Body of pancreas (tissue), 4 donors: ENCODE results near the gene GLIPR2. TPM values are rescaled to one million over a fixed set of nuclear protein-coding genes. Genes with fewer than 3 reads are reported as not detected.

Experiments used
- ATAC-seq: fragments of 150-250 bp; one replicate; pipeline ENCODE4 v1.9.1; 2016
- DNase-seq, 4 donors: peaks; one replicate each; pipeline ENCODE4 v3.0.0-alpha.2; 2019
- H3K27ac ChIP-seq, 4 donors: fragments of 200-600 bp; sonication (generic); 1 replicate in 3 of 4; 2 replicates in 1 of 4; pipeline versions ENCODE4 v1.5.1 to v1.6.1; 2016 to 2019; ENCODE audit warnings: mild to moderate bottlenecking in 1 of 4, mixed read lengths in 1 of 4, moderate library complexity in 1 of 4
- H3K27me3 ChIP-seq, 2 donors: fragments of 200-600 bp; sonication (generic); one replicate each; pipeline ENCODE4 v1.6.0; 2016; ENCODE audit warnings: mild to moderate bottlenecking in 1 of 2
- H3K36me3 ChIP-seq, 2 donors: fragments of 200-600 bp; sonication (generic); replicated peaks in 1 of 2; 2 replicates each; pipeline ENCODE4 v1.5.1; 2016; ENCODE audit warnings: low read depth in 2 of 2; ENCODE audit not compliant: insufficient read depth in 1 of 2
- H3K4me1 ChIP-seq: fragments of 200-600 bp; sonication (generic); one replicate; pipeline ENCODE4 v1.6.0; 2016
- H3K4me3 ChIP-seq, 2 donors: fragments of 200-600 bp; sonication (generic); 1 replicate in 1 of 2; 2 replicates in 1 of 2; pipeline ENCODE4 v1.5.1; 2016 to 2019
- H3K9me3 ChIP-seq, 3 donors: fragments of 200-600 bp; sonication (generic); 1 replicate in 2 of 3; 2 replicates in 1 of 3; pipeline ENCODE4 v1.5.1; 2016
- CTCF ChIP-seq, 7 experiments: fragments of 450-650 bp in 4 of 7; fragments of 200-600 bp in 3 of 7; sonication (generic) in 3 of 7; IDR thresholded peaks; one replicate each; pipeline ENCODE4 v1.5.1; 2016 to 2019; ENCODE audit warnings: antibody characterized with exemption in 7 of 7
- POLR2A ChIP-seq, 3 donors: fragments of 450-650 bp; IDR thresholded peaks; one replicate each; pipeline ENCODE4 v1.6.1; 2016; ENCODE audit warnings: antibody characterized with exemption in 3 of 3, mild to moderate bottlenecking in 2 of 3
- WGBS, 2 donors: methylation state at CpG; one replicate each; pipeline ENCODE4 v1.1.5; 2017; 5-methylcytosine and 5-hydroxymethylcytosine counted together
- intact Hi-C: fragments of 100-400 bp; cut with DNase I; formaldehyde crosslinking; loops from one replicate; pipeline ENCODE4 v1.15.1; 2023
- total RNA-seq, 2 donors: library from RNA; depleted of rRNA; stranded (reverse); fragments of >200 nt; gene quantifications; one replicate each; pipeline ENCODE4 v1.1.0, GENCODE V29; 2016

The GLIPR2 gene
- total RNA-seq, 2 donors from 2014 or later: 1.6 to 4.4 TPM

- no peaks in the 10 kb centered on the region for H3K36me3 ChIP-seq
- 70 to 71% methylated on average over 7 of the region's 7 CpGs for WGBS, 2 donors
- TF ChIP-seq CTCF (IDR thresholded peaks at IDR 0.05) (no peak), POLR2A (IDR thresholded peaks at IDR 0.05) (no peak)
- no peaks in the 10 kb centered on the region for H3K27me3 ChIP-seq
- ATAC-seq: no peak
- no peaks in the 10 kb centered on the region for H3K4me1 ChIP-seq
- H3K27ac ChIP-seq: no peak overlapping the region
- no peak overlapping the region for H3K4me3 ChIP-seq
- intact Hi-C loops: no loop called here
- no peaks in the 10 kb centered on the region for H3K9me3 ChIP-seq
- no peak for DNase-seq
These were observed 17.1 kb upstream of the GLIPR2 start for GRCh38 chr9:36119476-36119875.

GRCh38 chr9:36120705-36121104 lies 15.8 kb upstream of the GLIPR2 start:
- Histone ChIP-seq H3K27me3 (no peaks in the 10 kb centered on the region), H3K27ac (no peak overlapping the region), H3K4me3 (no peak overlapping the region), H3K9me3 (no peaks in the 10 kb centered on the region), H3K36me3 (no peaks in the 10 kb centered on the region), H3K4me1 (no peaks in the 10 kb centered on the region)
- intact Hi-C loops: no loop called here
- DNase-seq: no peak
- WGBS, 2 donors: 68 to 75% methylated on average over 4 of the region's 4 CpGs
- TF ChIP-seq POLR2A (IDR thresholded peaks at IDR 0.05) (no peak), CTCF (IDR thresholded peaks at IDR 0.05) (no peak)
- ATAC-seq: no peak

- ATAC-seq: no peak
- WGBS, 2 donors: 76 to 78% methylated on average over 7 of the region's 7 CpGs
- no peak overlapping the region for H3K4me3 ChIP-seq
- no peaks in the 10 kb centered on the region for H3K9me3 ChIP-seq
- no peaks in the 10 kb centered on the region for H3K4me1 ChIP-seq
- TF ChIP-seq POLR2A (IDR thresholded peaks at IDR 0.05): no peak
- TF ChIP-seq CTCF (IDR thresholded peaks at IDR 0.05): no peak
- no peak for DNase-seq
- no peaks in the 10 kb centered on the region for H3K27me3 ChIP-seq
- no peak overlapping the region for H3K27ac ChIP-seq
- intact Hi-C loops: no loop called here
- no peaks in the 10 kb centered on the region for H3K36me3 ChIP-seq
These were observed 14.6 kb upstream of the GLIPR2 start for GRCh38 chr9:36121971-36122370.

- Histone ChIP-seq H3K27ac (no peak overlapping the region), H3K4me3 (no peak overlapping the region), H3K4me1 (no peaks in the 10 kb centered on the region), H3K27me3 (no peaks in the 10 kb centered on the region), H3K9me3 (no peaks in the 10 kb centered on the region), H3K36me3 (no peaks in the 10 kb centered on the region)
- ATAC-seq (no peak), DNase-seq (no peak)
- intact Hi-C loops: no loop called here
- no peak for TF ChIP-seq CTCF (IDR thresholded peaks at IDR 0.05)
- no peak for TF ChIP-seq POLR2A (IDR thresholded peaks at IDR 0.05)
- WGBS, 2 donors: 81 to 88% methylated on average over 2 of the region's 2 CpGs
These were observed 13.0 kb upstream of the GLIPR2 start for GRCh38 chr9:36123515-36123914.

- Histone ChIP-seq H3K4me1 (no peaks in the 10 kb centered on the region), H3K36me3 (no peaks in the 10 kb centered on the region), H3K27me3 (no peaks in the 10 kb centered on the region), H3K9me3 (no peaks in the 10 kb centered on the region), H3K27ac (no peak overlapping the region), H3K4me3 (no peak overlapping the region)
- no peak for TF ChIP-seq CTCF (IDR thresholded peaks at IDR 0.05)
- no peak for TF ChIP-seq POLR2A (IDR thresholded peaks at IDR 0.05)
- no peak for DNase-seq
- intact Hi-C loops: no loop called here
- ATAC-seq: no peak
- 65 to 70% methylated on average over 10 of the region's 10 CpGs for WGBS, 2 donors
These were observed 11.3 kb upstream of the GLIPR2 start for GRCh38 chr9:36125062-36125855.
